HUES48 (cell line): ENCODE measurements around the gene ANKFY1.
A peak's percentile ranks its signal among the peaks of the same experiment; 100 is the strongest.

Source experiments
- H3K27ac ChIP-seq: one replicate; pipeline ENCODE4 v1.7.0; 2013; ENCODE audit warnings: low read depth, low read length, inconsistent platforms
- H3K27me3 ChIP-seq: 2 replicates; pipeline ENCODE4 v1.6.1; 2013; ENCODE audit warnings: mild to moderate bottlenecking, low read length; ENCODE audit not compliant: control insufficient read depth, insufficient read depth
- H3K36me3 ChIP-seq: 2 replicates; pipeline ENCODE4 v1.6.1; 2013; ENCODE audit warnings: low read length; ENCODE audit not compliant: control insufficient read depth, insufficient read depth
- H3K4me1 ChIP-seq: 2 replicates; pipeline ENCODE4 v1.6.1; 2013; ENCODE audit warnings: mild to moderate bottlenecking, low read length; ENCODE audit not compliant: control insufficient read depth, insufficient read depth
- H3K4me3 ChIP-seq: 2 replicates; pipeline ENCODE4 v1.5.1; 2013; ENCODE audit warnings: mild to moderate bottlenecking, low read depth, low read length
- H3K9ac ChIP-seq: 2 replicates; pipeline ENCODE4 v1.6.1; 2013; ENCODE audit warnings: mild to moderate bottlenecking, low read depth, low read length, moderate library complexity
- H3K9me3 ChIP-seq: 2 replicates; pipeline ENCODE4 v1.6.1; 2013; ENCODE audit warnings: low read length; ENCODE audit not compliant: control insufficient read depth, insufficient read depth

The ANKFY1 gene

GRCh38 chr17:4156750-4157381 lies 106.9 kb downstream of the ANKFY1 start:
- Histone ChIP-seq H3K27ac (no peak overlapping the region), H3K9me3 (no peaks in the 10 kb centered on the region), H3K27me3 (no peaks in the 10 kb centered on the region), H3K4me3 (no peak overlapping the region), H3K36me3 (peaks cover 3% of the 10 kb centered on the region; the same call in 1 of the 2 replicates), H3K9ac (no peak overlapping the region), H3K4me1 (0 out of 2 replicates have a peak, but pooled peaks cover 5% of the 10 kb centered on the region)

GRCh38 chr17:4155980-4156620 lies 107.7 kb downstream of the ANKFY1 start:
- no peak overlapping the region for H3K4me3 ChIP-seq
- H3K27ac ChIP-seq = no peak overlapping the region
- H3K27me3 ChIP-seq = no peaks in the 10 kb centered on the region
- no peak overlapping the region for H3K9ac ChIP-seq
- no peaks in the 10 kb centered on the region for H3K4me1 ChIP-seq
- H3K9me3 ChIP-seq = no peaks in the 10 kb centered on the region
- H3K36me3 ChIP-seq = peaks cover 3% of the 10 kb centered on the region; the same call in 1 of the 2 replicates

- no peak overlapping the region for H3K9ac ChIP-seq
- H3K27ac ChIP-seq = no peak overlapping the region
- peaks cover 3% of the 10 kb centered on the region; the same call in 1 of the 2 replicates for H3K36me3 ChIP-seq
- H3K27me3 ChIP-seq = no peaks in the 10 kb centered on the region
- H3K4me3 ChIP-seq = no peak overlapping the region
- H3K9me3 ChIP-seq = no peaks in the 10 kb centered on the region
- H3K4me1 ChIP-seq = no peaks in the 10 kb centered on the region
Observed at GRCh38 chr17:4154201-4154600, 109.6 kb downstream of the ANKFY1 start.

GRCh38 chr17:4152471-4152870 lies 111.3 kb downstream of the ANKFY1 start:
- H3K9me3 ChIP-seq = no peaks in the 10 kb centered on the region
- no peaks in the 10 kb centered on the region for H3K4me1 ChIP-seq
- peaks cover 3% of the 10 kb centered on the region; the same call in 1 of the 2 replicates for H3K36me3 ChIP-seq
- H3K9ac ChIP-seq = no peak overlapping the region
- no peak overlapping the region for H3K27ac ChIP-seq
- no peaks in the 10 kb centered on the region for H3K27me3 ChIP-seq
- no peak overlapping the region for H3K4me3 ChIP-seq

- H3K36me3 ChIP-seq = no peaks in the 10 kb centered on the region
- H3K9me3 ChIP-seq = no peaks in the 10 kb centered on the region
- no peaks in the 10 kb centered on the region for H3K27me3 ChIP-seq
- no peak overlapping the region for H3K9ac ChIP-seq
- H3K27ac ChIP-seq = no peak overlapping the region
- no peak overlapping the region for H3K4me3 ChIP-seq
- H3K4me1 ChIP-seq = no peaks in the 10 kb centered on the region
Observed at GRCh38 chr17:4150096-4150495, 113.7 kb downstream of the ANKFY1 start.

GRCh38 chr17:4148611-4149308 lies 115.0 kb downstream of the ANKFY1 start:
- no peaks in the 10 kb centered on the region for H3K27me3 ChIP-seq
- no peak overlapping the region for H3K9ac ChIP-seq
- no peaks in the 10 kb centered on the region for H3K36me3 ChIP-seq
- no peak overlapping the region for H3K27ac ChIP-seq
- H3K4me1 ChIP-seq = no peaks in the 10 kb centered on the region; the same call in 1 of the 2 replicates
- no peaks in the 10 kb centered on the region for H3K9me3 ChIP-seq
- H3K4me3 ChIP-seq = no peak overlapping the region

GRCh38 chr17:4147751-4148310 lies 115.9 kb downstream of the ANKFY1 start:
- H3K9ac ChIP-seq = no peak overlapping the region
- H3K9me3 ChIP-seq = no peaks in the 10 kb centered on the region
- H3K36me3 ChIP-seq = no peaks in the 10 kb centered on the region
- no peak overlapping the region for H3K4me3 ChIP-seq
- no peak overlapping the region for H3K27ac ChIP-seq
- H3K4me1 ChIP-seq = no peaks in the 10 kb centered on the region; the same call in 1 of the 2 replicates
- no peaks in the 10 kb centered on the region for H3K27me3 ChIP-seq

- Histone ChIP-seq H3K36me3 (no peaks in the 10 kb centered on the region), H3K9me3 (no peaks in the 10 kb centered on the region), H3K4me1 (peaks cover 4% of the 10 kb centered on the region), H3K9ac (no peak overlapping the region), H3K27me3 (no peaks in the 10 kb centered on the region), H3K4me3 (no peak overlapping the region), H3K27ac (no peak overlapping the region)
Observed at GRCh38 chr17:4146641-4147040, 117.1 kb downstream of the ANKFY1 start.

GRCh38 chr17:4144422-4144747 lies 119.4 kb downstream of the ANKFY1 start:
- Histone ChIP-seq H3K9ac (no peak overlapping the region; the same call in 1 of the 2 replicates), H3K4me3 (peak overlapping the region; percentile 97), H3K27ac (no peak overlapping the region), H3K9me3 (no peaks in the 10 kb centered on the region), H3K4me1 (peaks cover 5% of the 10 kb centered on the region), H3K36me3 (no peaks in the 10 kb centered on the region), H3K27me3 (no peaks in the 10 kb centered on the region)

GRCh38 chr17:4143563-4144421 lies 120.0 kb downstream of the ANKFY1 start:
- Histone ChIP-seq H3K4me1 (peaks cover 5% of the 10 kb centered on the region), H3K27ac (peak overlapping the region; percentile 97), H3K27me3 (no peaks in the 10 kb centered on the region), H3K4me3 (peak overlapping the region; percentile 97), H3K36me3 (no peaks in the 10 kb centered on the region), H3K9me3 (no peaks in the 10 kb centered on the region), H3K9ac (peak overlapping the region; percentile 96)
